ENCODE data around the gene SUSD4.

GRCh38 chr1:223245983-223246382, 118.0 kb downstream of the SUSD4 start:
- TF ChIP-seq CTCF (conservative IDR thresholded peaks at IDR 0.05; ENCODE audit: low read length) (no peak), EZH2phosphoT487 (IDR thresholded peaks at IDR 0.05; ENCODE audit: borderline replicate concordance) (no peak)
